Stimulated activated CD4-positive, alpha-beta T cell treated with anti-CD3 and anti-CD28 coated beads, Interleukin-1b, Interleukin-23, amount 100 ng/mL, for 48 hours (primary cell): ENCODE data around the gene STX10.
A peak's percentile ranks its signal among the peaks of the same experiment; 100 is the strongest.

ENCODE experiments used
- DNase-seq: peaks from one replicate; pipeline ENCODE4 v3.0.0-alpha.2; 2020

STX10 gene

GRCh38 chr19:13118424-13119193, 31.6 kb downstream of the STX10 start:
- DNase-seq: peak; percentile 43

GRCh38 chr19:13117772-13118423, 32.3 kb downstream of the STX10 start, which contains the start of gene NACC1:
Gene NACC1, plus strand, starts transcription at chr19:13118264. Its CDS starts 16,944 bp downstream, at chr19:13135208.
- DNase-seq: peak; percentile 92

GRCh38 chr19:13117176-13117771, 32.9 kb downstream of the STX10 start:
- DNase-seq: no peak

- peak; percentile 95 for DNase-seq
Measured at GRCh38 chr19:13116282-13117175, 33.6 kb downstream of the STX10 start, which contains the start of gene TRMT1. Gene TRMT1, minus strand, starts transcription at chr19:13116740. Its CDS starts 341 bp downstream, at chr19:13116399.

- no peak for DNase-seq
Measured at GRCh38 chr19:13115936-13116281, 34.3 kb downstream of the STX10 start.

GRCh38 chr19:13112555-13112954, 37.6 kb downstream of the STX10 start:
- DNase-seq: no peak

GRCh38 chr19:13110099-13110610, 40.0 kb downstream of the STX10 start:
- no peak for DNase-seq

GRCh38 chr19:13109361-13110098, 40.6 kb downstream of the STX10 start:
- no peak for DNase-seq

GRCh38 chr19:13104848-13105711, 45.1 kb downstream of the STX10 start:
- peak; percentile 36 for DNase-seq

GRCh38 chr19:13104360-13104847, 45.8 kb downstream of the STX10 start:
- peak; percentile 64 for DNase-seq

GRCh38 chr19:13103581-13104359, 46.4 kb downstream of the STX10 start:
- DNase-seq: no peak

- DNase-seq: peak; percentile 25
Measured at GRCh38 chr19:13102666-13103580, 47.3 kb downstream of the STX10 start, which contains the start of gene LYL1. Gene LYL1, minus strand, starts transcription at chr19:13102858. Its CDS starts 1,687 bp downstream, at chr19:13101171.

- no peak for DNase-seq
Measured at GRCh38 chr19:13102416-13102665, 47.8 kb downstream of the STX10 start.

GRCh38 chr19:13101590-13102415, 48.4 kb downstream of the STX10 start:
- DNase-seq: no peak

- no peak for DNase-seq
Measured at GRCh38 chr19:13100841-13101589, 49.2 kb downstream of the STX10 start.

GRCh38 chr19:13100031-13100588, 50.1 kb downstream of the STX10 start:
- DNase-seq: peak; percentile 81
